ENCODE data around the gene EIPR1. TPM values are rescaled to one million over a fixed set of nuclear protein-coding genes. Genes with fewer than 3 reads are reported as not detected.

The EIPR1 gene
- polyA plus RNA-seq, 1 donor from 2014 or later, result 138 TPM

- Histone ChIP-seq H3K9me3 (ENCODE audit: low read length) (peaks cover 11% of the 10 kb centered on the region), H2AFZ (ENCODE audit: low read depth, low read length) (no peak overlapping the region), H3K9ac (ENCODE audit: low read length) (no peak overlapping the region), H3K9me2 (ENCODE audit: insufficient read depth, low read length) (no peaks in the 10 kb centered on the region), H3K27ac (ENCODE audit: low read length) (no peak overlapping the region), H3K79me2 (replicated peaks; ENCODE audit: insufficient read depth, low read length) (no peaks in the 10 kb centered on the region), H3F3A (ENCODE audit: insufficient read depth, low read length, poor library complexity, severe bottlenecking) (no peaks in the 10 kb centered on the region), H3K4me3 (ENCODE audit: low read length) (no peak overlapping the region), H4K20me1 (ENCODE audit: insufficient read depth) (no peaks in the 10 kb centered on the region), H3K36me3 (ENCODE audit: insufficient read depth, low read length) (no peaks in the 10 kb centered on the region), H3K27me3 (ENCODE audit: insufficient read depth, low read depth, low read length) (no peaks in the 10 kb centered on the region), H3K4me2 (ENCODE audit: low read length) (no peak overlapping the region)
- no peak for TF ChIP-seq REST (IDR thresholded peaks at IDR 0.05; ENCODE audit: borderline replicate concordance)
- TF ChIP-seq POLR2AphosphoS5 (IDR thresholded peaks at IDR 0.05), result no peak
- no peak for TF ChIP-seq MXI1 (conservative IDR thresholded peaks at IDR 0.05; ENCODE audit: poor library complexity, severe bottlenecking)
- no peak for TF ChIP-seq EP300 (conservative IDR thresholded peaks at IDR 0.05; ENCODE audit: poor library complexity, severe bottlenecking)
- TF ChIP-seq RAD21 (conservative IDR thresholded peaks at IDR 0.05), result no peak
- TF ChIP-seq TAF1 (IDR thresholded peaks at IDR 0.05; ENCODE audit: low read depth), result no peak
- TF ChIP-seq EZH2 (IDR thresholded peaks at IDR 0.05; ENCODE audit: borderline replicate concordance, insufficient read depth, low read length, poor library complexity, severe bottlenecking), result no peak
- TF ChIP-seq CTCF (IDR thresholded peaks at IDR 0.05; ENCODE audit: poor library complexity, severe bottlenecking), result no peak
These were observed 192.4 kb downstream of the EIPR1 start for GRCh38 chr2:3185256-3185655.

- no peaks in the 10 kb centered on the region for H3K27me3 ChIP-seq (ENCODE audit: insufficient read depth, low read depth, low read length)
- no peak overlapping the region for H3K27ac ChIP-seq (ENCODE audit: low read length)
- H3K36me3 ChIP-seq (ENCODE audit: insufficient read depth, low read length), result no peaks in the 10 kb centered on the region
These were observed 193.5 kb downstream of the EIPR1 start for GRCh38 chr2:3184167-3184566.

More at GRCh38 chr2:3184167-3184566, 193.5 kb downstream of the EIPR1 start:
- H3K9me2 ChIP-seq (ENCODE audit: insufficient read depth, low read length), result no peaks in the 10 kb centered on the region
- TF ChIP-seq MXI1 (conservative IDR thresholded peaks at IDR 0.05; ENCODE audit: poor library complexity, severe bottlenecking) (no peak), REST (IDR thresholded peaks at IDR 0.05; ENCODE audit: borderline replicate concordance) (no peak), TAF1 (IDR thresholded peaks at IDR 0.05; ENCODE audit: low read depth) (no peak), RAD21 (conservative IDR thresholded peaks at IDR 0.05) (no peak), EP300 (conservative IDR thresholded peaks at IDR 0.05; ENCODE audit: poor library complexity, severe bottlenecking) (no peak), EZH2 (IDR thresholded peaks at IDR 0.05; ENCODE audit: borderline replicate concordance, insufficient read depth, low read length, poor library complexity, severe bottlenecking) (no peak), SMC3 (conservative IDR thresholded peaks at IDR 0.05; ENCODE audit: poor library complexity) (no peak), CTCF (IDR thresholded peaks at IDR 0.05; ENCODE audit: poor library complexity, severe bottlenecking) (no peak), POLR2AphosphoS5 (IDR thresholded peaks at IDR 0.05) (no peak)
- no peak overlapping the region for H2AFZ ChIP-seq (ENCODE audit: low read depth, low read length)
- H3K4me2 ChIP-seq (ENCODE audit: low read length), result no peak overlapping the region
- no peak overlapping the region for H3K4me3 ChIP-seq (ENCODE audit: low read length)
- H3K79me2 ChIP-seq (replicated peaks; ENCODE audit: insufficient read depth, low read length), result no peaks in the 10 kb centered on the region
- peaks cover 11% of the 10 kb centered on the region for H3K9me3 ChIP-seq (ENCODE audit: low read length)
- H3F3A ChIP-seq (ENCODE audit: insufficient read depth, low read length, poor library complexity, severe bottlenecking), result no peaks in the 10 kb centered on the region
- no peaks in the 10 kb centered on the region for H4K20me1 ChIP-seq (ENCODE audit: insufficient read depth)
- H3K9ac ChIP-seq (ENCODE audit: low read length), result no peak overlapping the region

Measured in neural cell (in vitro differentiated cells).